Astrocyte (in vitro differentiated cells and primary cell): Measurements from ENCODE around the gene ARRDC4. TPM values are rescaled to one million over a fixed set of nuclear protein-coding genes. Genes with fewer than 3 reads are reported as not detected.
"Not testable (repeated sequence)": the region's sequence is repeated elsewhere in the genome, so short reads cannot be mapped to it uniquely, and the experiment has no call there.

Experiments
- DNase-seq: peaks from one replicate; pipeline ENCODE4 v3.0.0-alpha.2; 2010; ENCODE audit warnings: low read depth
- FAIRE-seq: peaks from 2 replicates; lab custom pipeline; 2011; peaks lifted over from hg19 to GRCh38; lab: Jason Lieb, UNC
- H2AFZ ChIP-seq: 2 replicates; pipeline ENCODE4 v1.6.0; 2012; ENCODE audit warnings: low read depth, low read length, inconsistent platforms
- H3K27ac ChIP-seq: 2 replicates; pipeline ENCODE4 v1.5.1; 2011; ENCODE audit warnings: low read depth, low read length, inconsistent platforms
- H3K27me3 ChIP-seq: 2 replicates; pipeline ENCODE4 v1.6.0; 2011; ENCODE audit warnings: low read length, inconsistent platforms; ENCODE audit not compliant: insufficient read depth
- H3K36me3 ChIP-seq: 2 replicates; pipeline ENCODE4 v1.5.1; 2011; ENCODE audit warnings: low read length, inconsistent platforms; ENCODE audit not compliant: insufficient read depth
- H3K4me1 ChIP-seq: 2 replicates; pipeline ENCODE4 v1.5.1; 2011; ENCODE audit warnings: low read length, inconsistent platforms; ENCODE audit not compliant: insufficient read depth
- H3K4me2 ChIP-seq: 2 replicates; pipeline ENCODE4 v1.6.0; 2012; ENCODE audit warnings: low read length, inconsistent platforms
- H3K4me3 ChIP-seq: 2 replicates; pipeline ENCODE4 v1.5.1; 2011; ENCODE audit warnings: low read depth, mild to moderate bottlenecking, low read length, inconsistent platforms; ENCODE audit not compliant: insufficient read depth
- H3K79me2 ChIP-seq: 2 replicates; pipeline ENCODE4 v1.6.0; 2012; ENCODE audit warnings: mild to moderate bottlenecking, low read length, inconsistent platforms; ENCODE audit not compliant: insufficient read depth
- H3K9ac ChIP-seq: 2 replicates; pipeline ENCODE4 v1.6.0; 2012; ENCODE audit warnings: mild to moderate bottlenecking, low read length, inconsistent platforms
- H3K9me3 ChIP-seq: 2 replicates; pipeline ENCODE4 v1.5.1; 2012; ENCODE audit warnings: low read depth, mild to moderate bottlenecking, low read length, inconsistent platforms; ENCODE audit not compliant: insufficient read depth
- H4K20me1 ChIP-seq: 2 replicates; pipeline ENCODE4 v1.6.0; 2012; ENCODE audit warnings: low read length, inconsistent platforms; ENCODE audit not compliant: insufficient read depth
- H3K27ac Mint-ChIP-seq: one replicate; pipeline ENCODE4 v1.8.0; 2021; ENCODE audit warnings: mild to moderate bottlenecking, mixed read lengths; ENCODE audit not compliant: unreplicated experiment
- H3K27me3 Mint-ChIP-seq: one replicate; pipeline ENCODE4 v1.8.0; 2021; ENCODE audit warnings: low read depth, mixed read lengths; ENCODE audit not compliant: unreplicated experiment
- H3K36me3 Mint-ChIP-seq: one replicate; pipeline ENCODE4 v1.8.0; 2021; ENCODE audit warnings: low read depth, mixed read lengths; ENCODE audit not compliant: unreplicated experiment
- H3K4me1 Mint-ChIP-seq: one replicate; pipeline ENCODE4 v1.8.0; 2021; ENCODE audit warnings: low read depth, mixed read lengths; ENCODE audit not compliant: unreplicated experiment
- H3K4me3 Mint-ChIP-seq: one replicate; pipeline ENCODE4 v1.8.0; 2021; ENCODE audit warnings: mild to moderate bottlenecking, moderate library complexity, mixed read lengths; ENCODE audit not compliant: unreplicated experiment
- H3K9me3 Mint-ChIP-seq: one replicate; pipeline ENCODE4 v1.8.0; 2021; ENCODE audit warnings: mild to moderate bottlenecking, mixed read lengths; ENCODE audit not compliant: unreplicated experiment
- EZH2 ChIP-seq: IDR thresholded peaks from 2 replicates; pipeline ENCODE4 v1.6.1; 2012; ENCODE audit warnings: mild to moderate bottlenecking, low read length, inconsistent platforms; ENCODE audit not compliant: insufficient read depth
- total RNA-seq: library from RNA; stranded (reverse); gene quantifications from 2 replicates; pipeline ENCODE4 v1.2.1, GENCODE V29; 2021
- TF ChIP-seq, protein P1 (sequence below): IDR thresholded peaks from 2 replicates; pipeline ENCODE4 v1.5.1; 2011; ENCODE audit warnings: low read depth, mild to moderate bottlenecking, inconsistent platforms, low read length, moderate library complexity; ENCODE audit not compliant: insufficient read depth

Gene ARRDC4
- total RNA-seq, 1 donor from 2014 or later, result 30.4 TPM

DNA sequence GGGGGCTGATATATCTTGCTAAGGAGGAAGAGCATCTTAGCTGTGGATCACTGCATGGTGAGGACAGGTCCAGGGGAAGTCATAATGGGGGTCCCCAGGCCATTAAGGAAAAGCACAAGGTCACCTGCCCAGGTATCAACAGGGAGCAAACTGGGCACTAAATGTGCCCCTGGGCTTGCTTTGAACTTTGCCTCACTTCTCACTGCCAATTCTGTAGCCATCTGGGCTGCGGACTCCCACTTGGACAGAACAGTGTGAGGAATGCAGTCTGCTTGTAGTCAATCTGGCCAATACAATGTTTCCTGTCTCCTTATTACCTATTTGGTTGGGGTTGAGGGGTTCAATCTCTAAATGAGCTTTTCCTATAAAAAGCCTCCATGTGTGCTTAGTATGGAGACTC is 21.3 kb downstream of the ARRDC4 start:
- peaks cover 3% of the 10 kb centered on the region for H3K4me1 ChIP-seq
- FAIRE-seq (no peak), DNase-seq (no peak)
- Mint-ChIP-seq H3K36me3 (no peaks in the 10 kb centered on the region), H3K27me3 (peaks cover 3% of the 10 kb centered on the region), H3K27ac (no peak overlapping the region), H3K4me3 (no peak overlapping the region), H3K9me3 (peaks cover 8% of the 10 kb centered on the region), H3K4me1 (peaks cover 2% of the 10 kb centered on the region)
- H3K79me2 ChIP-seq, result no peaks in the 10 kb centered on the region
- no peaks in the 10 kb centered on the region for H4K20me1 ChIP-seq
- no peaks in the 10 kb centered on the region for H3K9me3 ChIP-seq
- H3K4me3 ChIP-seq, result no peak overlapping the region
- no peak overlapping the region for H3K27ac ChIP-seq
- no peak overlapping the region for H3K9ac ChIP-seq
- H2AFZ ChIP-seq, result no peak overlapping the region
- H3K4me2 ChIP-seq, result no peak overlapping the region
- no peaks in the 10 kb centered on the region for H3K27me3 ChIP-seq
- TF ChIP-seq, protein P1, sequence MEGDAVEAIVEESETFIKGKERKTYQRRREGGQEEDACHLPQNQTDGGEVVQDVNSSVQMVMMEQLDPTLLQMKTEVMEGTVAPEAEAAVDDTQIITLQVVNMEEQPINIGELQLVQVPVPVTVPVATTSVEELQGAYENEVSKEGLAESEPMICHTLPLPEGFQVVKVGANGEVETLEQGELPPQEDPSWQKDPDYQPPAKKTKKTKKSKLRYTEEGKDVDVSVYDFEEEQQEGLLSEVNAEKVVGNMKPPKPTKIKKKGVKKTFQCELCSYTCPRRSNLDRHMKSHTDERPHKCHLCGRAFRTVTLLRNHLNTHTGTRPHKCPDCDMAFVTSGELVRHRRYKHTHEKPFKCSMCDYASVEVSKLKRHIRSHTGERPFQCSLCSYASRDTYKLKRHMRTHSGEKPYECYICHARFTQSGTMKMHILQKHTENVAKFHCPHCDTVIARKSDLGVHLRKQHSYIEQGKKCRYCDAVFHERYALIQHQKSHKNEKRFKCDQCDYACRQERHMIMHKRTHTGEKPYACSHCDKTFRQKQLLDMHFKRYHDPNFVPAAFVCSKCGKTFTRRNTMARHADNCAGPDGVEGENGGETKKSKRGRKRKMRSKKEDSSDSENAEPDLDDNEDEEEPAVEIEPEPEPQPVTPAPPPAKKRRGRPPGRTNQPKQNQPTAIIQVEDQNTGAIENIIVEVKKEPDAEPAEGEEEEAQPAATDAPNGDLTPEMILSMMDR, result no peak
- no peak for TF ChIP-seq EZH2
- H3K36me3 ChIP-seq, result no peaks in the 10 kb centered on the region

DNA sequence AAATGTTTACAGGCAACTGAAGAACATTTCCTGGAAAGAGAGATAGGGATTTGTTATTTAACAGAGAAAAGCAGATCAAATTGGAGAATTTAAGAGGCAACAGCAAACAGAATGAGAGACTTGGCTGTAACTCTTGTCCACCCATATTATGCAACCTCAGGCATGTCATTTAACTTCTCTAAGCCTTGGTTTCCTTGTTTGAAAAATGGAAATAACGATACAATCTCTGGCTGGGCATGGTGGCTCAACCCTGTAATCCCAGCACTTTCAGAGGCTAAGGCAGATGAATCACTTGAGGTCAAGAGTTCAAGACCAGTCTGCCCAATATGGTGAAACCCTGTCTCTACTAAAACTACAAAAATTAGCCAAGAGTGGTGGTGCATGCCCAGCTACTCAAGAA is 23.7 kb downstream of the ARRDC4 start:
- Histone ChIP-seq H3K27ac (no peak overlapping the region), H3K4me1 (no peaks in the 10 kb centered on the region), H3K79me2 (no peaks in the 10 kb centered on the region), H3K4me3 (no peak overlapping the region), H2AFZ (no peak overlapping the region), H3K9me3 (no peaks in the 10 kb centered on the region), H4K20me1 (no peaks in the 10 kb centered on the region), H3K4me2 (no peak overlapping the region), H3K9ac (no peak overlapping the region), H3K27me3 (no peaks in the 10 kb centered on the region), H3K36me3 (no peaks in the 10 kb centered on the region)
- Mint-ChIP-seq H3K27ac (no peak overlapping the region), H3K4me3 (no peak overlapping the region), H3K4me1 (no peaks in the 10 kb centered on the region), H3K27me3 (peaks cover 3% of the 10 kb centered on the region), H3K9me3 (peaks cover 10% of the 10 kb centered on the region), H3K36me3 (no peaks in the 10 kb centered on the region)
- FAIRE-seq (no peak), DNase-seq (no peak)
- TF ChIP-seq, protein P1, result no peak
- no peak for TF ChIP-seq EZH2

DNA sequence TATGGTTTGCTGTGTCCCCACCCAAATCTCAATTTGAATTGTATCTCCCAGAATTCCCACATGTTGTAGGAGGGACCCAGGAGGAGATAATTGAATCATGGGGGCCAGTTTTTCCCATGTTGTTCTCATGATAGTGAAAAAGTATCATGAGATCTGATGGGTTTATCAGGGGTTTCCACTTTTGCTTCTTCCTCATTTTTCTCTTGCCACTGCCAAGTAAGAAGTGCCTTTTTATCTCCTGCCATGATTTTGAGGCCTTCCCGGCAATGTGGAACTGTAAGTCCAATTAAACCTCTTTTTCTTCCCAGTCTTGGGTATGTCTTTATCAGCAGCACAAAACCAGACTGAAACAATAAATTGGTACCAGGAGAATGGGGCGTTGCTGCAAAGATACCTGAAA is 25.5 kb downstream of the ARRDC4 start:
- not testable (repeated sequence) for H3K36me3 ChIP-seq, H3K9me3 Mint-ChIP-seq, FAIRE-seq, H3K36me3 Mint-ChIP-seq, H3K27me3 Mint-ChIP-seq, H3K27ac Mint-ChIP-seq, H3K9ac ChIP-seq, H3K4me1 Mint-ChIP-seq, H3K79me2 ChIP-seq, H3K9me3 ChIP-seq, H3K4me1 ChIP-seq, H3K4me3 Mint-ChIP-seq, H3K27ac ChIP-seq, H2AFZ ChIP-seq, H4K20me1 ChIP-seq, H3K27me3 ChIP-seq, DNase-seq, H3K4me2 ChIP-seq, H3K4me3 ChIP-seq
